ENCODE results near the gene PSENEN.

GRCh38 chr19:35752746-35753350, 7.4 kb downstream of the PSENEN start:
- TF ChIP-seq CTCF (IDR thresholded peaks at IDR 0.05) (no peak), POLR2A (IDR thresholded peaks at IDR 0.05) (no peak)
